HEK293T (cell line): ENCODE results near the gene KCNMA1.

Experiments
- ARNT ChIP-seq: fragments of 450-650 bp; IDR thresholded peaks from 2 replicates; pipeline ENCODE4 v1.6.1; 2017; ENCODE audit warnings: mild to moderate bottlenecking
- FOXA1 ChIP-seq: fragments of 450-650 bp; IDR thresholded peaks from 2 replicates; pipeline ENCODE4 v1.6.1; 2016; ENCODE audit warnings: mild to moderate bottlenecking
- FOXK2 ChIP-seq: fragments of 450-650 bp; IDR thresholded peaks from 2 replicates; pipeline ENCODE4 v1.6.1; 2016; ENCODE audit warnings: mild to moderate bottlenecking
- FOXM1 ChIP-seq: fragments of 450-650 bp; IDR thresholded peaks from 2 replicates; pipeline ENCODE4 v1.6.1; 2017; ENCODE audit warnings: mild to moderate bottlenecking, borderline replicate concordance
- HDGF ChIP-seq: fragments of 450-650 bp; IDR thresholded peaks from 2 replicates; pipeline ENCODE4 v1.6.1; 2017; ENCODE audit warnings: antibody characterized with exemption, borderline replicate concordance
- L3MBTL2 ChIP-seq: fragments of 450-650 bp; conservative IDR thresholded peaks from 2 replicates; pipeline ENCODE4 v1.6.1; 2016; ENCODE audit warnings: mild to moderate bottlenecking
- NFRKB ChIP-seq: fragments of 450-650 bp; IDR thresholded peaks from 2 replicates; pipeline ENCODE4 v1.6.1; 2016; ENCODE audit warnings: mild to moderate bottlenecking, moderate library complexity
- TARDBP ChIP-seq: fragments of 450-650 bp; IDR thresholded peaks from 2 replicates; pipeline ENCODE4 v1.6.1; 2016
- TF ChIP-seq, protein P1 (sequence below): fragments of 450-650 bp; IDR thresholded peaks from 2 replicates; pipeline ENCODE4 v1.6.1; 2016

DNA sequence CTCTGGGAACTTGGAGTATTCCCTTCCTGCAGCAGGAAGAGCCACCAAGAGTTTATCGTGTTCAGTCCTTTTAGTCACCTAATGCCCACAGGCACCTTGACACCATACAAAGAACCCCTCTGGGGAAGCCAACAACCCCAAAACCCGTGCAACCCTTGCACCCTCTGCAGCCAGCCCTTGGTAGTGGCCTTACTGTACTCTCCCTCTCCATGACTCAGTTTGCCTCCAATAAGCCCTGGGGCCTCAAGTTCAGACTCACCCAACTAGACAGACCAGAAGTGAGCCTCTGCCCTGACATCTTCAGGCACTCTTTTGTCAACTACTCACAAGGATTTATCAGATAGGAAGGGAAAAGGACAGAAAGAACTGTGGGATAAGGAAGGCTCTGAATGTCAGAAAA is 30.9 kb downstream of the KCNMA1 start:
- TF ChIP-seq FOXK2 (no peak), TARDBP (no peak), FOXM1 (no peak), ARNT (no peak), FOXA1 (no peak), NFRKB (no peak), HDGF (no peak), L3MBTL2 (no peak)
- TF ChIP-seq, protein P1, sequence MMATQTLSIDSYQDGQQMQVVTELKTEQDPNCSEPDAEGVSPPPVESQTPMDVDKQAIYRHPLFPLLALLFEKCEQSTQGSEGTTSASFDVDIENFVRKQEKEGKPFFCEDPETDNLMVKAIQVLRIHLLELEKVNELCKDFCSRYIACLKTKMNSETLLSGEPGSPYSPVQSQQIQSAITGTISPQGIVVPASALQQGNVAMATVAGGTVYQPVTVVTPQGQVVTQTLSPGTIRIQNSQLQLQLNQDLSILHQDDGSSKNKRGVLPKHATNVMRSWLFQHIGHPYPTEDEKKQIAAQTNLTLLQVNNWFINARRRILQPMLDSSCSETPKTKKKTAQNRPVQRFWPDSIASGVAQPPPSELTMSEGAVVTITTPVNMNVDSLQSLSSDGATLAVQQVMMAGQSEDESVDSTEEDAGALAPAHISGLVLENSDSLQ = no peak
